ENCODE results near the gene ADM2.

GRCh38 chr22:50528682-50529415 lies 47.5 kb downstream of the ADM2 start:
- TF ChIP-seq EZH2phosphoT487 (IDR thresholded peaks at IDR 0.05; ENCODE audit: low read depth), result no peak
- no peak for TF ChIP-seq CTCF (IDR thresholded peaks at IDR 0.05; ENCODE audit: low read depth, low read length)

Data from OCI-LY3 (cell line).